Measurements from ENCODE around the gene UCP2. TPM values are rescaled to one million over a fixed set of nuclear protein-coding genes. Genes with fewer than 3 reads are reported as not detected.

UCP2 gene
- total and polyA plus RNA-seq, 10 of the 15 experiments (the other 5 are each of a cell fraction or from before 2014, with no cell fraction given): 32.9 to 248 (median 154) TPM

- BruUV-seq (replicated peaks): no TSS peak
- WGBS (ENCODE audit: insufficient coverage, insufficient replicate concordance, low lambda C conversion rate, missing lambda C conversion rate): 3% methylated on average over 2 of the region's 2 CpGs
- H3K27ac ChIP-seq (ENCODE audit: control insufficient read depth, insufficient read depth): no peak overlapping the region
These were observed 16.9 kb downstream of the UCP2 start for GRCh38 chr11:73965764-73966121.

More at GRCh38 chr11:73965764-73966121, 16.9 kb downstream of the UCP2 start:
- Histone ChIP-seq H3K4me1 (ENCODE audit: control insufficient read depth, insufficient read depth, low read length) (no peaks in the 10 kb centered on the region), H3K36me3 (ENCODE audit: control insufficient read depth in 2 of 2, insufficient read depth in 2 of 2, low read length in 1 of 2) (no peaks in the 10 kb centered on the region), H3K9ac (ENCODE audit: control insufficient read depth, insufficient read depth, low read length) (no peak overlapping the region), H3K4me3 (no peak overlapping the region), H3K9me3 (replicated peaks; ENCODE audit: control insufficient read depth, insufficient read depth, low read length) (no peaks in the 10 kb centered on the region), H3K79me2 (ENCODE audit: control insufficient read depth, insufficient read depth, low read length) (no peaks in the 10 kb centered on the region), H4K20me1 (ENCODE audit: control insufficient read depth, insufficient read depth) (no peaks in the 10 kb centered on the region; the same call in 1 of the 2 replicates), H3K27me3 (replicated peaks in 1 of 2; ENCODE audit: control insufficient read depth in 2 of 2, insufficient read depth in 2 of 2, low read length in 1 of 2) (no peaks in the 10 kb centered on the region), H2AFZ (ENCODE audit: control insufficient read depth, low read depth, low read length) (no peak overlapping the region), H3K4me2 (ENCODE audit: control insufficient read depth, insufficient read depth) (no peak overlapping the region)
- TF ChIP-seq GATAD2B (conservative IDR thresholded peaks at IDR 0.05; ENCODE audit: low read depth) (no peak), BMI1 (IDR thresholded peaks at IDR 0.05; ENCODE audit: borderline replicate concordance) (peak; percentile 65), HSF1 (IDR thresholded peaks at IDR 0.05; ENCODE audit: low read depth, low read length) (no peak), RAD21 (IDR thresholded peaks at IDR 0.05; ENCODE audit: insufficient read depth, low read depth, low read length) (no peak)
- ChIA-PET SMC1A (ENCODE audit: uncharacterized antibody, unreplicated experiment) (interaction anchor here (1.4 to 3.6 kb wide), 4 partner anchors 14 to 218 kb away, joined by 3 to 23 read pairs (median 8); no protein-coding TSS in a partner anchor), POLR2A (interaction anchor here (0.7 kb wide), 1 partner anchor 392 kb away, joined by 3 read pairs; no protein-coding TSS in a partner anchor), RAD21 (ENCODE audit: unreplicated experiment) (interaction anchor here (1.3 kb wide), 2 partner anchors 65 to 290 kb away, joined by 5 read pairs; no protein-coding TSS in a partner anchor), CTCF (interaction anchor here (1.2 to 5.6 kb wide), 3 partner anchors 15 to 290 kb away, joined by 4 to 48 read pairs (median 5); no protein-coding TSS in a partner anchor)
- in situ Hi-C loops (cut with MboI): no loop called here
- FAIRE-seq: no peak
- no peak for ATAC-seq
- intact Hi-C loops (cut with micrococcal nuclease; ENCODE audit: unreplicated experiment): loop anchor here (10.0 kb wide), 1 partner anchor 279 kb away; no protein-coding TSS in a partner anchor
- DNase-seq (ENCODE audit: low read depth, low spot score): no peak

Data from GM12878 (cell line).